ENCODE data around the gene FCER1A.
"Not testable (repeated sequence)": the region's sequence is repeated elsewhere in the genome, so short reads cannot be mapped to it uniquely, and the experiment has no call there.

Gene FCER1A

GRCh38 chr1:159302095-159302494 is at the start of gene FCER1A:
Gene FCER1A (plus strand): TSS chr1:159302336. CDS start chr1:159302365, 29 bp downstream.
- DNase-seq = no peak

DNA sequence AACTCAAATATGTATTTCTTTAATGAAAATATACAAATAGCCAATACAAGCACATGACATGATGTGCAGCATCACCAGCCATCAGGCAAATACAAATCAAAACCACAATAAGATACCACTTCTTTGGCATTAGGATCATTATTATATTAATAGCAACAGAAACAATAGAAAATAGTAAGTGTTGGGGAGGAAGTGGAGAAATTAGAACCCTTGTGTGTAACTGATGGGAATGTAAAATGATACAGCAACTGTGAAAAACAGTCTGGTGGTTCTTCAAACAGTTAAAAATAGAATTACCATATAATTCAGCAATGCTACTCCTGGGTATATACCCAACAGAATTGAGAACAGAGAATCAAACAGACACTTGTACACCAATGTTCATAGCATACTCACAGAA is 40.8 kb upstream of the FCER1A start:
- DNase-seq = no peak

DNA sequence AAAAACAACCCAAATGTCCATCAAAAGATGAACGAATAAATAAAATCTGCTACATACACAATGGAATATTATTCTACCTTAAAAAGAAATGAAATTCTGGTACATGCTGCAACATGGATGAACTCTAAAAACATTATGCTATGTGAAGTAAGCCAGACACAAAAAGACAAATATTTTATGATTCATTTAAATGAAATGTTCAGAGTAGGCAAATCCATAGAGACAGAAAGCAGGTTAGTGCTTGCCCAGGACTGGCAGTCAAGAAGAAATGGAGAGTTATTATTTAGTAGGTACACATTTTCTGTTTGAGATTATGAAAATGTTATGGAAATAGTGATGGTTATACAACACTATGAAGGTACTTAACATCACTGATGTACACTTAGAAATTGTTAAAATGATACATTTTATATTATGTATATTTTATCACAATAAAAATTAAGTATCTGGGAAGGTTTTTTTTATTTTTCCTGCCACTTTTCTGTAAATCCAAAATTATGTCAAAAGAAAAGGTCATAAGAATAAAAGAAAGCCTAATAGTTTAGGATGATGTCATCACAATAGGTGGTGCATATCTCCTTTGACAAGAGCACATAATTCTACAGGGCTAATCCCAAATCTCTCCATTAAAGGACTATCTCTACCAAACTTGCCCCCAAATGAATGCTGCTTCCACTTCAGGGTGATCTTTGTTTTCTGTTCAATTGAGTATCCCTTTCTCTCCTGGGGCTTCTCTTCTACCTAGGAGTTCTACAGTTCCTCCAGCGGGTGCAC is 40.2 kb upstream of the FCER1A start:
- DNase-seq = no peak

DNA sequence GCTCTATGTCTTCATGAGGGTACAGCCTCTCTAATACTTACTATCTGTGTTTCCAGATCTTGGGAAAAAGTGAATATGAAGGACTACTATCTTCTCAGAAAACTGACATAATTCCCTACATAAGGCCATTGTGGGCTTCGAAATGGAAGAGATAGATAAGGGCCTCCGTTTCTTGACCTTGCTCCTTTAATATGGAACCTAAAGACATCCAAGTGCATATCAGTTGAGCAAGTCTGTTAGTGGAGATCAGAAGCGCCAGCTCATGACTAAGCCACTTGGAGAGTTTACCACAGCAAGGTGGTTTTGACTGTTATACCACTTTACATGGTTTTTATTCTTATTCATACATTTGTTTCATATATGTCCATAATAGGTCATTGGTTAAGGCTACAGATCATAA is 35.3 kb upstream of the FCER1A start:
- DNase-seq = no peak

GRCh38 chr1:159274631-159275030 is 27.5 kb upstream of the FCER1A start:
- DNase-seq = no peak

- DNase-seq = no peak
Observed at GRCh38 chr1:159275891-159276290, 26.2 kb upstream of the FCER1A start.

DNA sequence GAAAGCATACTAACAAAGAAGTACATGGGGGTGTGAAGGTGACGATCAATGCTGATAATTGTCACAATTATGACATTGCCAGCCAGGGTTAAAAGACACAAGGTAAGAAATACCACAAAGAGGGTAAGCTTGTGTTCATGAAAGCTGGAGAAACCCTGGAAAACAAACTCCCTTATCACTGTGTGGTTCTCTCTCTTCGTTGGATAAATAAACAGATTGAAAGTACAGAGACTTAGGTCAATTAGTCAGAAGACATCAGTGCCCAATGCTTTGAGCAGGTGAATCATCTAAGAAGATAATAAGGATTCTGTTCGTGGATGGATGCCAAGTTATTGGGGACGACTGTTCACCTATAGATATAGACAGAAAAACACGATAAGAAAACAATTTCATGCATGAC is 22.4 kb upstream of the FCER1A start:
- DNase-seq = no peak

DNA sequence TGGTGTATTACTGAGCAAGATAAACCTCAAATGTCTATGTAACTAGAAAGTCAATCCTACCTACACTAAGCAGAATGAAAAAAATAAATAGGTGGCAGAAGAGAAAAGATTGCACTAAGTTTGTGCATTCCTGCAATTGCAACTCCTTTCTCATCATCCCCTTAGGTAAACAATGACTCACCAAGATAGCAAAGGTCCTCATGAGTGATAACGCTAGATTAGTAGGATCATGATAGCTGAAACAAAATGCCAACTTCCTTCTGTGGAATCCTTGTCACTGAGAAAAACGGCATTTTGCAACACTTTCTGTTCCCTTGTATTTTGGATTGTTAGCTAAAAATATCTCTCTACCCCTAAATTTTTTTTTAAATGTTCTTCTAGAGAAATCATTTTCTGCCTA is 20.0 kb upstream of the FCER1A start:
- no peak for DNase-seq

DNA sequence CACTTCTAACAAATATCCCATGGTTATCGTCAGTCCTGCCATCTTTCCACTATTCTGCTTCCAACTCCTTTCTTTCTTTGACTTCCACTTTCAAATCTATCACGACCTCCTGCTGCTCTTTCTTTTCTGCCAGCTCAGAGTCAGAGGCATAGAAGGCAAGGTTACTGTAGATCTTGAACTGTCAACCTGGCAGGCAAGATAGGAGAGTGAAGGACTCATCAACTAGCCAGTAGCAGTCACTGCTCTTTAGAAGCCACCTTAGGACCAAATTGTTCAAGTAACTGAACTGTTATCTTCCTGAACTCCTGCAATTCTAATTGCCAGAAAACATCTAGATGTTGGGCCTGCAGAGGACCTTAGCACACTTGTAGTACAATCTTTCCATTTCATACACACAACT is 13.1 kb upstream of the FCER1A start:
- DNase-seq = no peak

DNA sequence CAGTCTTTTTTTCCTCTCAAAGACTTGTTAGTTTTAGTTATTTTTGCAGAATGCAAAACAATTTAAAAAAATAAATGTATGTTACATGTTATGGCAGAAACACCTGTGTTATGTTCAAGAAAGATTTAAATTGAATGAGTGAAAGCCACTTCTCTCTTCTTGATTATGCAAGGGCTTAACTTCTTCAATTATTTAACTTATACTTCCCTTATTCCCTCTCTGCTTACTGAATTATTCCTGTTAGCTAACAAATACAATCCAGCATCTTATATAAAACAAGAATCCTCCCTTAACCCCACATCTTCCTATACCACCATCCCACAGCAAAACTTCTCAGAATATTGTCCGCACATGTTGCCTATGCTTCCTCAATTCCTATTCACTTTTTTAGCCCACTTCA is 10.7 kb upstream of the FCER1A start:
- DNase-seq = no peak

- no peak for DNase-seq
Observed at GRCh38 chr1:159296706-159297375, 5.3 kb upstream of the FCER1A start.

GRCh38 chr1:159300146-159300545 is 2.0 kb upstream of the FCER1A start:
- DNase-seq = no peak

GRCh38 chr1:159307346-159308020 is 5.3 kb downstream of the FCER1A start:
- DNase-seq = no peak

DNA sequence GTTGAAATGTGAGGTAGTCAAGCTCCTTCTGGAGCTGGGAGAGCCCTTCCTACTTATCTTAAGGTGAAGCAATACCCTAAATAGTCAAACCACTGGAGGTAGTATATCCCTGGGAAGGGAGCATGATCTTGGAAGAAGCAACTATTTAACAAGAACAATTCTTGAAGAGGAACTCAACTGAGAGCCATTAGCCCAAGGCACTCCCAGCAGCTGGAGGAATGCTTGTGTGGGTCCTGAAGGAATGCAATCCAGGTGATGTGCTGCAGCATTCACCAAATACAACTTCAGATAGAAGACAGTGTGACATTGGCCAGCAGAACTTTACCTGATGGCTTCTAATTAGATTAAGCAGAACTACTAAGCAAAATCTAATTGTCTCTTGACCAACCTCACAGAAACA is 9.5 kb downstream of the FCER1A start:
- DNase-seq = no peak

DNA sequence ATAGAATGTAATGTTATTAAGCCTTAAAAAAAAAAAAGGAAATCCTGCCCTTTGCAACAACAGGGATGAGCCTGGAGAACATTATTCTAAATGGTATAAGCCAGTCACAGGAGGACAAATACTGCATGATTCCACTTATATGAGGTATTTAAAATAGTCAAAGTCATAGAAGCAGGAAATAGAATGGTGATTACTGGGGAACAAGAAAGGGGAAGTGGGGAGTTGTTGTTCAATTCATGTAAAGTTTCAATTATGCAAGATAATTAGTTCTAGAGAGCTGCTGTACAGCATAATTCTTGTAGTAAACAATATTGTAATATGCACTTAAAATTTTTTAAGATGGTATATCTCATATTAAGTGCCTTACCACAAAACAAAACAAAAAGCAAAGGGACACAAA is 13.2 kb downstream of the FCER1A start:
- DNase-seq = no peak

- DNase-seq = no peak
Observed at GRCh38 chr1:159318784-159319551, 16.8 kb downstream of the FCER1A start.

DNA sequence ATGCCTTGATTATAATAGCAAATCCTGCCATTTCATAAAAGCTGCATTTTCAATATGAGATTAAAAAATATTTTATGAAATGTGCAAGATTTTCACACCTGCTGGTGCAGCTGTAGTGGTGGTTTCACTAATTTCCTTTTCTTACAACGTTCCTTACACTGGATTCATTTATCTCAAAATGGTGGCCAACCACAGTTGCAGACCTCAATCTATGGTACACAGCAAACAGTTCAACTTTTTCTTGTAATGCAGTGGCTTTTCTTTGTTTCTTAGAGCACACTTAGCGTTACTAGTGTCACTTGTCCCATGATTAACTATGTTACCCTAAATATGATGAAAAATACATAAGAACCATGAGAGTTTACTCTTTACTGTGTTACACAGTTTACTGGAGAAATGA is 32.7 kb downstream of the FCER1A start:
- no peak for DNase-seq

GRCh38 chr1:159338018-159338417 is 35.9 kb downstream of the FCER1A start:
- DNase-seq = no peak

DNA sequence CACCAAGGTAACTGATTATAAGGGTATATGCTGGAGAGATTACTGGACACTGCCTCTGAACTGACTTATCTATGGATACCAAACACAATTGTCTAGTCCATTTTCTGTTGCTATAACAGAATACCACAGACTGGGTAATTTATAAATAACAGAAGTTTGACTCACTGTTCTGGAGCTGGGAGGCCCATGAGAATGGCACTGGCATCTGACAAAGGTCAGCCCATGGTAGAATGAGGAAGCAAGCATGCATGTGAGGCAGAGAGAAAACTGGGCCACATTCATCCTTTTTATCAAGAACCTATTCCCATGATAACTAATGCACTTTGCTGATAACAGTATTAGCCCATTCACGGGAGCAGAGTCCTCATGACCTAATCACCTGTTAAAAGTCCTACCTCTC is 37.4 kb downstream of the FCER1A start:
- DNase-seq = no peak

- no peak for DNase-seq
Observed at GRCh38 chr1:159341736-159342135, 39.6 kb downstream of the FCER1A start.

DNA sequence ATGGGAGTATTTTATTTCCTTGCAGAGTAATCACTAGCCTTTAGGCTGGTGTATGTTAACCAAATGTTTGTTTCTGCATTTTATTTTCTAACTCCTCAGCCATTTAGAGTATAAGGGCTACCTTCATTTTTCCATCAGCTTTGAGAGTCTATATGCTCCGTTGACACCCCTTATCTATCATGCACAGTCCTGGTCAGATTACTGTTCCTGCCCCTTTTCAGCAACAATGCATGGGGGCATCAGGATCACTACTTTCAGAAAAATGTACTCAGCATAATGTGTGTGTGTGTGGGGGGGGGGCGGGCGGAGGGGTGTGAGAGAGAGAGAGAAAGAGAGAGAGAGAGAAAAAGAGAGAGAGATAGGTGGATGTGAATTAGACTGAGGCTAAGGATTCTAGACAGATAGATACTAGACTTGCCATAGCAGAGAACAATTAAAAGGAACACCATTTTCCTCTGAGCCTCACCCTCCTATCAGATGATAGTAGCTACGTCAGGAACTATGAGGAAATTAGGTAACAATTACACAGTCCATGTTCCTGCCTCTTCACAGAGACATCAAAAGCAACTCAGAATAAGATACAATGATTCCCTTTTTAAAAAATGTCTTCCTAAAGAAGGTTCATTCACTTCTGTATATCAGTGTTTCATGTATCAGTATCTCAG is 40.8 kb downstream of the FCER1A start:
- no peak for DNase-seq

GRCh38 chr1:159349374-159349773 is 47.2 kb downstream of the FCER1A start:
- not testable (repeated sequence) for DNase-seq

DNA sequence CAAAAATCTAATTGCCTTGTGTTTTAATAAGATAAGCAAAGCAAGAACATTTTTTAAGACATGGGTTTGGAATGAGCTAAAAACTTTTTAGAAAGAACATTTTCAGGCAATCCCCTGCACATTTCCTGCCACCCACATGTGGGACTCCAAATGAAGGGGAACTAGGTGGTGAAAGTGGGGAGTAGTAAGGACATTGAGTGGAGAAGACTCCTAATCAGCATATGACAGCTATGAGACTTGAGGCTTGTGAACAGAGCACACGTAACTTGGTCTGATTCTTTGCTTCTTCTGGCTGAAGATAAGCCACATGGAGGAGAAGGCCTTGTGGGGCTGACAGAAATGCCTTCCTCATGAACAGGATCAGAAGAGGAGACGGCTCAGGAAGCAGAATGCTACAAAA is 50.3 kb downstream of the FCER1A start:
- no peak for DNase-seq

Measured in activated CD8-positive, alpha-beta memory T cell treated with anti-CD3 and anti-CD28 coated beads for 24 hours (primary cell).